NK-92 (cell line): ENCODE results near the gene JAKMIP2.
"Not testable (repeated sequence)": the region's sequence is repeated elsewhere in the genome, so short reads cannot be mapped to it uniquely, and the experiment has no call there.

Experiments used
- DNase-seq: peaks from one replicate; lab custom pipeline; 2025; ENCODE audit not compliant: unreplicated experiment; lab: John Stamatoyannopoulos, UW

Gene JAKMIP2

GRCh38 chr5:147750065-147750464, 32.5 kb downstream of the JAKMIP2 start:
- DNase-seq: no peak

DNA sequence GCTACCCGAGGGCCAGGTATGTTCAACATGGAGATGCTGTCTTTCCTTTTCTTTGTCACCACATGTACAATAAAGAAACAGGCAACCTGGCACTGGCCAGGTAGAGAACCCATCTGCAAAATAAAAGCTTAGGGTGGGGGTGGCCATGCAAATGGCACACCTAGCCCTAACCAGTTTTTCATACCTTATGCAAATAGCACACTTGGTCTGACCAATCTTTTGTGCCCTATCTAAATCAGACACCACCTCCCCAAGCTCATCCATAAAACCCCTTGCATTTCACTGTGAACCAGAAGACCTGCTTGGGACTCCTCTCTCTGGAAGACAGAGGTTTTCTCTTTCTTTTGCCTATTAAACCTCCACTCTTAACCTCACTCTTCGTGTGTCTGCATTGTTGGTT, 33.9 kb downstream of the JAKMIP2 start:
- DNase-seq: no peak

- DNase-seq: no peak
Observed at GRCh38 chr5:147746986-147747385, 35.5 kb downstream of the JAKMIP2 start.

DNA sequence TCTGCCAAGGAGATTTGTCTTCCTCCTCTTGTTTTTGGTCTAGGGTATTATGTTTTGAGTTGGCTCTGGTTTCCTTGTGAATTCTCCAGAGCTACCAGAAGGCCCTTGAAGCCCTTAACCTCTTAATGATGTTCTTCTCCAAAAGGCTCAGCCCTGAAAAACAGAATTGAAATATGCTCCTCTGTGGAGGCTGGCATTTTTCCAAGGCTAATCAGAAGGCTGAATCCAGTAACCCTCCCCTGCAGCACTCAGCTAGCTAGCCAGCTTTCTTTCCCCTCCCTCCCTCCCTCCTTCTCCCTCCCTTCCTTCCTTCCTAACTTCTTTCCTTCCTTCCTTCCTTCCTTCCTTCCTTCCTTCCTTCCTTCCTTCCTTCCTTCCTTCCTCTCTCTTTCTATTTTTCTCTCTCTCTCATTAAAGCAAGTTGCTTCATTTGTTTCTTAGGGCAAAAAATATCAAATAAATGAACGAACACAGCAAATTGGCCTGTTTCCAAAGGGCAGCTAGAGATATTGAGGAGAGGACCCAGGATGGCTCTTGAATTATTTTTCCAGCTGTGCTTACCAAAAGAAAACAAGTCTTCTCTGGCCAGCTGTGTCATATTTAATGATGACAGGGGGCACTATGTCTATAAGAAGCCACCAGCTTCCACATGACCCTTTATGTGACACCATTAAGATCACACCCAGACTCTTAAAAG, 38.7 kb downstream of the JAKMIP2 start:
- DNase-seq: no peak

- no peak for DNase-seq
Observed at GRCh38 chr5:147743012-147743411, 39.5 kb downstream of the JAKMIP2 start.

GRCh38 chr5:147742151-147742550, 40.4 kb downstream of the JAKMIP2 start:
- no peak for DNase-seq

DNA sequence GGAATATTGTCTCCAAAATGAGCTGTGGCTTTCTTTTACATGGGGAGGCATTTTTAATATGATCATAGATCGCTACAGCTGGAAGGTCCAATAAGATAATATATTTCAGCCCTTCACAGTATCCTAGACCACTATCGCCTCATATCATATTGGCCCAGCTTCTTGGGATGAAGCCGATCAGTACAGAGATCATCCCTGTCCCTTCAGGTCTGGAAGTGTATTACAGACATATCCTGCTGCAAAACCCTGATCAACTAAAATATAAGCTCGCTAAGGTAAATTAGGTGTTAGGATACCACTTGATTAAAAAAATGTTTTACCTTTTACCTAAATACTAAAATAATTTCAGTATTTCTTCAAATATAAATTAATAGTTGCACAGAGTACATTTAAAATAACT, 41.7 kb downstream of the JAKMIP2 start:
- no peak for DNase-seq

GRCh38 chr5:147737921-147738320, 44.6 kb downstream of the JAKMIP2 start:
- DNase-seq: no peak

DNA sequence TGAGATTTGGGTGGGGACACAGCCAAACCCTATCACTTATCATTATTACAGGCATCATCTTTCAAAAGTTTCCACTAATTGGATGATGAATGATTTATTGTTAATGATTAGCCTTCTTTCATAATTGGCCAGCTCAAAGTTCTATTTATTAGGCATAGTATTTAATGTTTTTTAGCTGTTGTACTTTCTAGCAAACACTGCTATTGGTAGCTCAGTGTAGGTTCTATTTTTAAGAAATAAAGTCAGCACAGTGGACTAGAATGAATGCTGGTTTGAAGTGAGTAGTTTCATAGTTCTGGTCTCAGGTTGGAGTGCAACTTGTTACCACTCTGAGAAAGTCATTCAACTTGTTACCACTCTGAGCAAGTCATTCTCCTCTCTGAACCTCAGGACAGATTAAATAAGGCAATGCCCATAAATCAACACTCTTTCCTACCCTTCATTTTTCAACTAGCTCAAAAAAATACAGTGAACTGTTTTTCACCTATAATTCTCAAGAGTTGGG, 46.9 kb downstream of the JAKMIP2 start:
- no peak for DNase-seq

GRCh38 chr5:147734894-147735293, 47.6 kb downstream of the JAKMIP2 start:
- no peak for DNase-seq

GRCh38 chr5:147733075-147733474, 49.5 kb downstream of the JAKMIP2 start:
- no peak for DNase-seq

GRCh38 chr5:147732291-147732883, 50.1 kb downstream of the JAKMIP2 start:
- DNase-seq: no peak

DNA sequence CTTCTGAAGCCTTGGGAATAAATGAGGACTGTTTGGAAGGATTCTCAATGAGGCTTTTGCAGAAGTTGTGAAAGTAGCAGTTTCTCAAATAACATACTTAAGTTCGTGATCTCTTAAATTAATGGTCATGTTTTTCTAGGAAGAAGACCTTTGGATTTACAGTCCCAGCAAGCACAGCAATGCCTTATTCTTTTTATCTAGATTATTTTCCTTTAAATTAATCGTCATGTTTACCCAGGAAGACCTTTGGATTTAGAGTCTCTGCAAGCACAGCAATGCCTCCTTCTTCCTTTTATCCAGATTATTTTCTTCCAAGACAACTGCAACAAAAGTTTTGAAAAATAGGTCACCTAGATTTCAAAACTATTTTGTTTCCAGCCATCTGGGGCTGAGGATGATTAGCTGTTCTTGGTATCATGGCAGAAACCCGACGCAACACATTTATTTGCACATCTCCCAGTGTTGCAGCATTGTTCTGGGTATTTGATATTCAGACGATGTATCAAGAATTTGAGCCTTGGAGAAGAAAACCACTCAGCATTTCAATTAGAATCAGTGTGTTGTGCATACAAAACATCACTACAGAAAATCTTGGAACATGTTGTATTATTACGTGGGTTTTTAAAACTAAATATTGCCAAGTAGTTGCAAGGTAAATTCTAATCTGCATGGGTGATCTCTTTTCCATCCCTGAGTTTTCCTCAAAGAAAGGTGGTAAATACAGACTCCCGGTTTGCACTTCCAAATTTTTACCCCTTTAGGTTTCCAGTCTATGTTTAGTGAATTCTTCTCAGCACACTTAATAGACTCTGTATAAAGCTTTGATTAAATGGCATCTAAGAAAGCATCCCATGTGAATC, 50.9 kb downstream of the JAKMIP2 start:
- no peak for DNase-seq

DNA sequence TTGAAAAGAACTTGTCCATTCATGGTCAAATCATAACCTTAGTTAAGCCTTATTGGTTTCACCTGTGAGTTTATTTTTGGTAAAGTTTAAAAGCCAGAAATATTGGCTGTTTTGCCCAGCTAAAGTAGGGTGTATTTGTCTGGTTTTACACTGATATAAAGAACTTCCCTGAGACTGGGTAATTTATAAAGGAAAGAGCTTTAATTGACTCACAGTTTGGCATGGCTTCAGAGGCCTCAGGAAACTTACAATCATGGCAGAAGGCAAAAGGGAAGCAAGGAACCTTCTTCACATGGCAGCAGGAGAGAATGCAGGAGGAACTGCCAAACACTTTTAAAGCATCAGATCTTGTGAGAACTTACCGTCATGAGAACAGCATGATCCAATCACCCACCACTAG, 55.3 kb downstream of the JAKMIP2 start:
- no peak for DNase-seq

GRCh38 chr5:147721191-147721960, 61.2 kb downstream of the JAKMIP2 start:
- DNase-seq: not testable (repeated sequence)

- no peak for DNase-seq
Observed at GRCh38 chr5:147713550-147714295, 68.8 kb downstream of the JAKMIP2 start.

- DNase-seq: no peak
Observed at GRCh38 chr5:147712598-147712997, 69.9 kb downstream of the JAKMIP2 start.

GRCh38 chr5:147712019-147712418, 70.5 kb downstream of the JAKMIP2 start:
- DNase-seq: no peak

- DNase-seq: no peak
Observed at GRCh38 chr5:147711019-147711418, 71.5 kb downstream of the JAKMIP2 start.

DNA sequence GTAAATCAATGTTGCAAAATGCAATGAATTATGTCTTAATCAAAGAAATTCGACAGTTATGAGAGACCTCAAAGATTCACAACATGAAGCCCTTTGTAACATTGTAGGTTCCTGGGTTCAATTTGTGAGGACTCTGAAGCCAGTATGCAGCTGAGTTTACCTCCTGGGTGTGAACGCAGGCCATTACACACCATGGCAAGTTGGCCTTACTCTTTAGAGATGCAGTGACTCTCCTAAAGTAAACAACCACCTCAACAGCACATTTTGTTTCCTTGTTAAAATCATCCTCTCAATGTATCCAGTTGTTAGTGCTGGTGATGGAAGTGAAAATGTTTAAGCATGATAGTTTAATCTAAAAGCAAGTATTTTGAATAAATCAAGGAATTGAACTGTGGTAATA, 73.8 kb downstream of the JAKMIP2 start:
- no peak for DNase-seq
